ENCODE measurements around the gene PLCB4.

GRCh38 chr20:9075264-9076095 lies 6.6 kb downstream of the PLCB4 start:
- TF ChIP-seq CTCF (conservative IDR thresholded peaks at IDR 0.05; ENCODE audit: low read length): no peak
- no peak for TF ChIP-seq EZH2phosphoT487 (IDR thresholded peaks at IDR 0.05; ENCODE audit: borderline replicate concordance, low read depth, low read length)

Measured in OCI-LY7 (cell line).